Measurements from ENCODE around the gene EXOC3L4.
A peak's percentile ranks its signal among the peaks of the same experiment; 100 is the strongest.

Gene EXOC3L4

DNA sequence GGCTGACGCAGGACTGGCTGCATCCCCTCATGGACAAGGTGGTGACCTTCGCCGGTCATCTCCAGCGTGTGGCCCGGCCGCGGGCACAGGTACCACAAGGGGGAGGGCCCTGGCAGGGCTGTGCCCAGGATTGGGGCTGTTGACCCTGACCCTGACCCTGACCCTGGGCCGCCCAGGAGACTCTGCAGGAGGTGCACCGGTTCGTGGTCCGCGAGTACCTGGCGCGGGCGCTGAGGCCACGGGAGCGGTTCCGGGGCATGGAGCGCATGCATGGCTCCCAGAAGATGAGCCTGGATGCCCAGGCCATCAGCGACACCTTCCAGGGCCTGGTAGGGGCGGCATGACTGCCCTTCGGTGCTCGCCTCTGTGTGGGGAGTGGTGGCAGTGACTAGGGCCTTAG is 12.9 kb downstream of the EXOC3L4 start:
- H4K20me1 ChIP-seq (ENCODE audit: insufficient read depth, low read length) = no peaks in the 10 kb centered on the region
- H3K9ac ChIP-seq (ENCODE audit: low read length) = no peak overlapping the region
- no peak overlapping the region for H3K27ac ChIP-seq (ENCODE audit: low read length)
- H3K27me3 ChIP-seq (ENCODE audit: low read depth, low read length) = no peaks in the 10 kb centered on the region
- H3K9me3 ChIP-seq (ENCODE audit: insufficient read depth, low read length) = no peaks in the 10 kb centered on the region
- H3K4me1 ChIP-seq (ENCODE audit: low read length) = peaks cover 69% of the 10 kb centered on the region
- H3K4me3 ChIP-seq (ENCODE audit: low read length) = no peak overlapping the region
- no peak overlapping the region for H3K4me2 ChIP-seq (ENCODE audit: low read length)
- H3K79me2 ChIP-seq (ENCODE audit: low read length) = no peaks in the 10 kb centered on the region
- no peak overlapping the region for H2AFZ ChIP-seq (ENCODE audit: low read depth, low read length)
- TF ChIP-seq, protein P1, sequence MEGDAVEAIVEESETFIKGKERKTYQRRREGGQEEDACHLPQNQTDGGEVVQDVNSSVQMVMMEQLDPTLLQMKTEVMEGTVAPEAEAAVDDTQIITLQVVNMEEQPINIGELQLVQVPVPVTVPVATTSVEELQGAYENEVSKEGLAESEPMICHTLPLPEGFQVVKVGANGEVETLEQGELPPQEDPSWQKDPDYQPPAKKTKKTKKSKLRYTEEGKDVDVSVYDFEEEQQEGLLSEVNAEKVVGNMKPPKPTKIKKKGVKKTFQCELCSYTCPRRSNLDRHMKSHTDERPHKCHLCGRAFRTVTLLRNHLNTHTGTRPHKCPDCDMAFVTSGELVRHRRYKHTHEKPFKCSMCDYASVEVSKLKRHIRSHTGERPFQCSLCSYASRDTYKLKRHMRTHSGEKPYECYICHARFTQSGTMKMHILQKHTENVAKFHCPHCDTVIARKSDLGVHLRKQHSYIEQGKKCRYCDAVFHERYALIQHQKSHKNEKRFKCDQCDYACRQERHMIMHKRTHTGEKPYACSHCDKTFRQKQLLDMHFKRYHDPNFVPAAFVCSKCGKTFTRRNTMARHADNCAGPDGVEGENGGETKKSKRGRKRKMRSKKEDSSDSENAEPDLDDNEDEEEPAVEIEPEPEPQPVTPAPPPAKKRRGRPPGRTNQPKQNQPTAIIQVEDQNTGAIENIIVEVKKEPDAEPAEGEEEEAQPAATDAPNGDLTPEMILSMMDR (IDR thresholded peaks at IDR 0.05; ENCODE audit: low read depth, low read length) = no peak
- TF ChIP-seq EZH2phosphoT487 (IDR thresholded peaks at IDR 0.05; ENCODE audit: low read depth) = no peak
- no peaks in the 10 kb centered on the region for H3K36me3 ChIP-seq (replicated peaks; ENCODE audit: low read depth, low read length)

DNA sequence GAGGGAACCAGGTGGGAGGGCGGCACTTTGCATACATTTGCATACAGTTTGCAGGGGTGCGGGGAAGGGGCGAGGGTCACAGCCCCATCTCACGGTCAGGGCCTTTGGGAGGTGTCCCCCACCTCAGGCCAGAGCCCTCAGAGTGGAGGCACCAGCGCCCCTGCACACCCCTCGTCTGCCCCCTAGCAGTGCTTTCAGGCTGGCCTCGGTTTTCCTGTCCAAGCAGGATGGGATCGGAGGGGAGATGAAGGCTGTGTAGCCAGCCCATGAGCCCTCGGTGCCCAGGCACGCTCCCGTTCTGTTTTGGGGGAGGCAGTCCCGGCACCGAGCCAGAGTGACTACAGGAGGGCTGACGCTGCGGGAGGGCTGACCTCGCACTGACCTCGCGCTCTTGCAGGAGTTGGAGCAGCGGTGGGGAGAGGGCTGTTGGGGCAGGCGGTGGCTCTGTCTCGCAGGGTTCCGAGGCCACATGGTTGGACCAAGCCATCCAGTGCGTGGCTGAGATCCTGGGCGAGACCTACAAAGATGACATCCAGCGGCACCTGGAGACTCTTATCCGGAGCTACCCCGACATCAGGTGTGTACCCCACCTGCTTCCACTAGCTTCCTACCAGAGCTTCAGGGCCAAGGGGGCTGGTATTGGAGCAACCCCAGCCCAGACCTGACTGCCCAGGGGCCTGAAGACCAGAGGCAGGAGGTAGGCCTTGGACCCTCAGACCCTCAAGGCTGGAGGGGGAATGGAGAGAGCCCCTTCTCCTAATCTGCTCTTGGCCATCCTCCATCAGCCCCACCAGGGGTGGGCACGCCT is 13.6 kb downstream of the EXOC3L4 start:
- peak overlapping the region; percentile 40 for H3K9ac ChIP-seq (ENCODE audit: low read length)
- H2AFZ ChIP-seq (ENCODE audit: low read depth, low read length) = no peak overlapping the region
- H3K79me2 ChIP-seq (ENCODE audit: low read length) = no peaks in the 10 kb centered on the region
- H3K9me3 ChIP-seq (ENCODE audit: insufficient read depth, low read length) = no peaks in the 10 kb centered on the region
- H3K27me3 ChIP-seq (ENCODE audit: low read depth, low read length) = no peaks in the 10 kb centered on the region
- no peak for TF ChIP-seq EZH2phosphoT487 (IDR thresholded peaks at IDR 0.05; ENCODE audit: low read depth)
- TF ChIP-seq, protein P1 (IDR thresholded peaks at IDR 0.05; ENCODE audit: low read depth, low read length) = no peak
- H4K20me1 ChIP-seq (ENCODE audit: insufficient read depth, low read length) = no peaks in the 10 kb centered on the region
- H3K36me3 ChIP-seq (replicated peaks; ENCODE audit: low read depth, low read length) = no peaks in the 10 kb centered on the region
- peak overlapping the region; percentile 46 for H3K27ac ChIP-seq (ENCODE audit: low read length)
- 0 out of 2 replicates have a peak overlapping the region, but pooled peaks have one; percentile 12 for H3K4me3 ChIP-seq (ENCODE audit: low read length)
- H3K4me2 ChIP-seq (ENCODE audit: low read length) = peak overlapping the region; percentile 51
- H3K4me1 ChIP-seq (ENCODE audit: low read length) = peaks cover 76% of the 10 kb centered on the region

DNA sequence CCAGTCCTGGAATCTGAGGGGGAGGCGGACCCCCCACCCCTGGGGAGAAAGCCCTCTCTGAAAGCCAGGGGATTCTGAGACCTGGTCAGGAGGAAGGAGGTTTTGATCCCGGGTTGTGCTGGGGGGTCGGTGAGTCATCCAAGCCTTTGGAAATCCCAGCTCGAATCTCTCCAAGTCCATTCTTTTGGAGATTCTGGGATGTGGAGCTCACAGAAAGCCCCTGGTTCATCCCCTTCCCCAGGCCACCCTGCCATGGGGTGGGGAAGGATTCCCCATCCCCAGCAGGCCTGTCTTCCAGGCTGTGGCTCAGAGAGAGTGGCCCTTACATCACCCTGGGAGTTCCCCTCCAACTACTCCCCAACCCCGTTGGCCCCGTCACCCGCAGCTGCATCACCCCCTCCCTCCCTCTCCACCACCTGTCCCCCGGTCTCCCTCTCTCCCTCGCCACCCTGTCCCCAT is 14.3 kb downstream of the EXOC3L4 start:
- peak overlapping the region; percentile 40 for H3K9ac ChIP-seq (ENCODE audit: low read length)
- TF ChIP-seq EZH2phosphoT487 (IDR thresholded peaks at IDR 0.05; ENCODE audit: low read depth) = no peak
- TF ChIP-seq, protein P1 (IDR thresholded peaks at IDR 0.05; ENCODE audit: low read depth, low read length) = no peak
- peaks cover 82% of the 10 kb centered on the region for H3K4me1 ChIP-seq (ENCODE audit: low read length)
- peak overlapping the region; percentile 51 for H3K4me2 ChIP-seq (ENCODE audit: low read length)
- H2AFZ ChIP-seq (ENCODE audit: low read depth, low read length) = no peak overlapping the region
- H4K20me1 ChIP-seq (ENCODE audit: insufficient read depth, low read length) = no peaks in the 10 kb centered on the region
- H3K36me3 ChIP-seq (replicated peaks; ENCODE audit: low read depth, low read length) = no peaks in the 10 kb centered on the region
- no peaks in the 10 kb centered on the region for H3K9me3 ChIP-seq (ENCODE audit: insufficient read depth, low read length)
- H3K27ac ChIP-seq (ENCODE audit: low read length) = peak overlapping the region; percentile 46
- H3K4me3 ChIP-seq (ENCODE audit: low read length) = 0 out of 2 replicates have a peak overlapping the region, but pooled peaks have one; percentile 12
- no peaks in the 10 kb centered on the region for H3K79me2 ChIP-seq (ENCODE audit: low read length)
- no peaks in the 10 kb centered on the region for H3K27me3 ChIP-seq (ENCODE audit: low read depth, low read length)

DNA sequence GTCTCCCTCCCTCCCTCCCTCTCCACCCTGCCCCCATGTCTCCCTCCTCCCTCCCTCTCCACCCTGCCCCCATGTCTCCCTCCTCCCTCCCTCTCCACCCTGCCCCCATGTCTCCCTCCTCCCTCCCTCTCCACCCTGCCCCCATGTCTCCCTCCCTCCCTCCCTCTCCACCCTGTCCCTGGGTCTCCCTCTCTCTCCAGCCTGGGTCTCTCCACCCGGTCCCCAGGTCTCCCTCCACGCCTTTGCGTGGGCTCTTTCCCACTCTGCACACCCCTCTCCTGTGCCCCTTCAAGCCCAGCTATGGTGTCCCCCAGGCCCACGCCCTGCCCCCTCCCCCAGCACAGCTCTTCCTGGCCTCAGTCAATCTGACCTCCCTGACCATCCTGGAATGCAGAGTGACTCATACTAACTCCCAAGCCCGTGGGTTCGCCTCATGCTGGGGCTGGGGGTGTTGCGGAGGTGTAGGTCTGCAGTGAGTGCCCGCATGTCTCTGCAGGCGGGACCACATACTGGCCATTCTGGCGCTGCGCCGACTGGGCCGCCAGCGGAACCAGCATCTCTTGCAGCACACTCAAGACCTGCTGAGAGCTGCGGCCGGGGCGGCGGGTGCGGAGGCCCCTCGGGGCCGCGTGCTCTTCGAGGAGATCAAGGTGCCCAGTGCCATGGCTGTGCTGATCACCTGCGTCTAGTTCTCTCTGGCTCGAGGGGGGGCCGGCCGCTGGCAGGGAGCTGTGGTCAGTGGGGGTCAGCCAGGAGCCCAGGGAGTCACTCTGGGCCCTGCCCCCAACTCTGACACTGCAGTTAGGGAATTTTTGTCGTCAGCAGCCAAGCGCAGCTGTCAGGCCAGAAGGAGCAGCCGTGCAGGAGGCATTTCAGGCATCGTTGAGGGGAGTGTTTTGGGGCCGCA is 15.3 kb downstream of the EXOC3L4 start:
- Histone ChIP-seq H2AFZ (ENCODE audit: low read depth, low read length) (no peak overlapping the region), H3K27me3 (ENCODE audit: low read depth, low read length) (no peaks in the 10 kb centered on the region), H3K9ac (ENCODE audit: low read length) (peak overlapping the region; percentile 59), H3K36me3 (replicated peaks; ENCODE audit: low read depth, low read length) (no peaks in the 10 kb centered on the region), H3K27ac (ENCODE audit: low read length) (peak overlapping the region; percentile 92), H3K9me3 (ENCODE audit: insufficient read depth, low read length) (no peaks in the 10 kb centered on the region), H3K79me2 (ENCODE audit: low read length) (no peaks in the 10 kb centered on the region), H3K4me3 (ENCODE audit: low read length) (peak overlapping the region; percentile 46), H3K4me2 (ENCODE audit: low read length) (peak overlapping the region; percentile 79), H3K4me1 (ENCODE audit: low read length) (peaks cover 92% of the 10 kb centered on the region), H4K20me1 (ENCODE audit: insufficient read depth, low read length) (no peaks in the 10 kb centered on the region)
- TF ChIP-seq, protein P1 (IDR thresholded peaks at IDR 0.05; ENCODE audit: low read depth, low read length) = no peak
- no peak for TF ChIP-seq EZH2phosphoT487 (IDR thresholded peaks at IDR 0.05; ENCODE audit: low read depth)

Data from OCI-LY3 (cell line).